H1 (cell line): Measurements from ENCODE around the gene FCRL5. TPM values are rescaled to one million over a fixed set of nuclear protein-coding genes. Genes with fewer than 3 reads are reported as not detected.

ENCODE experiments used
- CTCF ChIA-PET: fragments of 300-600 bp; sonication (Branson Sonifier 250); formaldehyde crosslinking; loops from one replicate; lab custom pipeline; 2021; ENCODE audit not compliant: partially characterized antibody; lab: Charles Lee
- POLR2A ChIA-PET: fragments of 300-600 bp; sonication (Branson Sonifier 250); formaldehyde crosslinking; loops from one replicate; lab custom pipeline; 2021; ENCODE audit warnings: inconsistent platforms; ENCODE audit not compliant: partially characterized antibody; lab: Charles Lee
- DNase-seq, 2 experiments: peaks; one replicate each; pipeline versions ENCODE4 v3.0.0 to v3.0.0-alpha.2; 2010 to 2022; ENCODE audit warnings: low spot score in 2 of 2, low read depth in 1 of 2, mixed read lengths in 1 of 2
- FAIRE-seq: peaks from 2 replicates; lab custom pipeline; 2011; peaks lifted over from hg19 to GRCh38; lab: Jason Lieb, UNC
- H2AFZ ChIP-seq: 2 replicates; pipeline ENCODE4 v1.8.1; 2012; ENCODE audit warnings: low read length, inconsistent platforms
- H2AK5ac ChIP-seq: 2 replicates; pipeline ENCODE4 v1.6.1; 2013; ENCODE audit warnings: low read depth, low read length
- H2BK120ac ChIP-seq: replicated peaks from 2 replicates; pipeline ENCODE3; 2013; ENCODE audit warnings: low read depth, low read length, inconsistent platforms
- H2BK12ac ChIP-seq: 2 replicates; pipeline ENCODE4 v1.6.1; 2013; ENCODE audit warnings: low read depth, low read length
- H2BK15ac ChIP-seq: 2 replicates; pipeline ENCODE4 v1.6.1; 2013; ENCODE audit warnings: low read length
- H2BK20ac ChIP-seq: 2 replicates; pipeline ENCODE4 v1.6.1; 2013; ENCODE audit warnings: low read length
- H2BK5ac ChIP-seq: 2 replicates; pipeline ENCODE4 v1.6.1; 2013; ENCODE audit warnings: low read depth, low read length
- H3K14ac ChIP-seq: 2 replicates; pipeline ENCODE4 v1.6.1; 2013; ENCODE audit warnings: inconsistent platforms; ENCODE audit not compliant: insufficient read length
- H3K18ac ChIP-seq: 2 replicates; pipeline ENCODE4 v1.6.1; 2013; ENCODE audit warnings: low read length; ENCODE audit errors: extremely low read depth
- H3K23ac ChIP-seq: 2 replicates; pipeline ENCODE4 v1.6.1; 2013; ENCODE audit warnings: inconsistent platforms; ENCODE audit not compliant: insufficient read length
- H3K23me2 ChIP-seq: 2 replicates; pipeline ENCODE4 v1.6.1; 2013; ENCODE audit warnings: low read depth, low read length
- H3K27ac ChIP-seq: 2 replicates; pipeline ENCODE4 v1.6.1; 2011; ENCODE audit warnings: low read depth, low read length, inconsistent platforms
- H3K27me3 ChIP-seq, 4 experiments: replicated peaks in 1 of 4; 1 replicate in 1 of 4; 2 replicates in 3 of 4; pipeline versions ENCODE4 v1.6.1 to v1.8.1; 2011 to 2013; ENCODE audit warnings: low read length in 3 of 4, mild to moderate bottlenecking in 3 of 4, inconsistent platforms in 2 of 4, mixed read lengths in 2 of 4, moderate library complexity in 1 of 4; ENCODE audit not compliant: control insufficient read depth in 3 of 4, insufficient read depth in 3 of 4; ENCODE audit errors: extremely low read depth in 1 of 4
- H3K36me3 ChIP-seq, 4 experiments: 2 replicates each; pipeline versions ENCODE4 v1.6.1 to v1.8.1; 2011 to 2013; ENCODE audit warnings: mild to moderate bottlenecking in 4 of 4, low read length in 3 of 4, moderate library complexity in 2 of 4, control low read depth in 1 of 4, inconsistent platforms in 1 of 4; ENCODE audit not compliant: insufficient read depth in 4 of 4, control insufficient read depth in 2 of 4
- H3K4ac ChIP-seq: replicated peaks from 2 replicates; pipeline ENCODE3; 2013; ENCODE audit warnings: low read length, low read depth, mixed read lengths, inconsistent platforms; ENCODE audit not compliant: insufficient read length
- H3K4me1 ChIP-seq, 4 experiments: replicated peaks in 1 of 4; 1 replicate in 1 of 4; 2 replicates in 3 of 4; pipeline versions ENCODE4 v1.6.1 to v1.8.1; 2011 to 2013; ENCODE audit warnings: low read length in 3 of 4, inconsistent platforms in 2 of 4, mixed read lengths in 1 of 4; ENCODE audit not compliant: insufficient read depth in 4 of 4, control insufficient read depth in 3 of 4
- H3K4me2 ChIP-seq, 2 experiments: 2 replicates each; pipeline versions ENCODE4 v1.6.1 to v1.8.1; 2011 to 2013; ENCODE audit warnings: low read depth in 2 of 2, low read length in 2 of 2, control low read depth in 1 of 2, inconsistent platforms in 1 of 2, mild to moderate bottlenecking in 1 of 2; ENCODE audit not compliant: insufficient read depth in 1 of 2
- H3K4me3 ChIP-seq, 4 experiments: fragments of 200-600, 300-600 bp in 1 of 4; sonication (generic), shearing (Covaris generic), sonication (Bioruptor Twin) in 1 of 4; 2 replicates each; pipeline versions ENCODE4 v1.5.1 to v1.8.1; 2011 to 2016; ENCODE audit warnings: low read length in 4 of 4, low read depth in 3 of 4, control low read depth in 2 of 4, inconsistent platforms in 2 of 4, mild to moderate bottlenecking in 2 of 4, mixed read lengths in 1 of 4, moderate library complexity in 1 of 4; ENCODE audit not compliant: insufficient read depth in 2 of 4; ENCODE audit errors: extremely low read depth in 1 of 4
- H3K56ac ChIP-seq: replicated peaks from 2 replicates; pipeline ENCODE3; 2013; ENCODE audit warnings: low read depth, mild to moderate bottlenecking, mixed read lengths, low read length, inconsistent platforms; ENCODE audit not compliant: insufficient read length
- H3K79me1 ChIP-seq: 2 replicates; pipeline ENCODE4 v1.6.1; 2013; ENCODE audit warnings: low read depth, low read length, control low read depth
- H3K79me2 ChIP-seq, 2 experiments: 2 replicates each; pipeline versions ENCODE4 v1.6.1 to v1.8.1; 2012 to 2013; ENCODE audit warnings: low read length in 2 of 2, mild to moderate bottlenecking in 2 of 2, inconsistent platforms in 1 of 2; ENCODE audit not compliant: insufficient read depth in 2 of 2, control insufficient read depth in 1 of 2
- H3K9ac ChIP-seq, 4 experiments: replicated peaks in 1 of 4; 1 replicate in 1 of 4; 2 replicates in 3 of 4; pipeline versions ENCODE4 v1.6.1 to v1.8.1; 2011 to 2013; ENCODE audit warnings: low read depth in 3 of 4, low read length in 3 of 4, control low read depth in 2 of 4, mild to moderate bottlenecking in 2 of 4, moderate library complexity in 2 of 4, inconsistent platforms in 1 of 4; ENCODE audit errors: extremely low read depth in 1 of 4
- H3K9me3 ChIP-seq, 2 experiments: 2 replicates each; pipeline versions ENCODE4 v1.6.1 to v1.8.1; 2012 to 2013; ENCODE audit warnings: mild to moderate bottlenecking in 2 of 2, moderate library complexity in 2 of 2, control low read depth in 1 of 2, inconsistent platforms in 1 of 2, low read depth in 1 of 2, low read length in 1 of 2, mixed read lengths in 1 of 2; ENCODE audit not compliant: insufficient read depth in 2 of 2
- H4K20me1 ChIP-seq, 2 experiments: replicated peaks in 1 of 2; 2 replicates each; pipeline versions ENCODE3 to v1.8.1; 2011 to 2013; ENCODE audit warnings: inconsistent platforms in 2 of 2, low read length in 2 of 2, mild to moderate bottlenecking in 1 of 2; ENCODE audit not compliant: insufficient read depth in 2 of 2, control insufficient read depth in 1 of 2
- H4K5ac ChIP-seq: 2 replicates; pipeline ENCODE4 v1.6.1; 2013; ENCODE audit warnings: low read length, low read depth, mixed read lengths, inconsistent platforms; ENCODE audit not compliant: insufficient read length
- H4K8ac ChIP-seq: 2 replicates; pipeline ENCODE4 v1.8.0; 2013; ENCODE audit warnings: mild to moderate bottlenecking, moderate library complexity, low read length, inconsistent platforms; ENCODE audit not compliant: insufficient read depth; ENCODE audit errors: extremely low read depth
- H4K91ac ChIP-seq: replicated peaks from 2 replicates; pipeline ENCODE3; 2013; ENCODE audit warnings: low read length, mixed read lengths, inconsistent platforms; ENCODE audit not compliant: insufficient read length
- POLR2A ChIP-seq, 2 experiments: IDR thresholded peaks; 1 replicate in 1 of 2; 2 replicates in 1 of 2; pipeline ENCODE4 v1.6.1; 2011; ENCODE audit warnings: low read depth in 2 of 2, low read length in 2 of 2, mild to moderate bottlenecking in 2 of 2; ENCODE audit errors: control extremely low read depth in 1 of 2
- YY1 ChIP-seq: IDR thresholded peaks from 2 replicates; pipeline ENCODE4 v1.6.1; 2011; ENCODE audit warnings: low read depth, mild to moderate bottlenecking, low read length
- WGBS, 2 experiments: shearing (Covaris generic) in 1 of 2; methylation state at CpG; one replicate each; pipeline versions ENCODE4 v1.1.6 to v1.1.7; 2013 to 2015; ENCODE audit warnings: low lambda C conversion rate in 2 of 2, mixed read lengths in 2 of 2, inconsistent platforms in 1 of 2, low coverage in 1 of 2, missing lambda C conversion rate in 1 of 2; ENCODE audit not compliant: insufficient replicate concordance in 2 of 2, insufficient coverage in 1 of 2, insufficient read length in 1 of 2; ENCODE audit errors: extremely low coverage in 1 of 2, missing lambda C conversion rate in 1 of 2; 5-methylcytosine and 5-hydroxymethylcytosine counted together
- polyA plus RNA-seq, 7 experiments: library from polyadenylated mRNA; depleted of rRNA in 3 of 7; stranded (reverse) in 5 of 7; unstranded in 2 of 7; fragments of >200 nt in 5 of 7; fragments of 200-250 nt in 2 of 7; gene quantifications; 1 replicate in 5 of 7; 2 replicates in 1 of 7; 4 replicates in 1 of 7; pipeline versions ENCODE4 v1.2.1 to v1.2.3, GENCODE V29; 2011 to 2013; ENCODE audit warnings: missing spikeins in 2 of 7, mixed read lengths in 2 of 7
- total RNA-seq: library from RNA; stranded (reverse); fragmentation: NEBNext Ultra II Directional; extraction: Animal tissue kit (Norgen Biotek cat#: 25700); gene quantifications from 2 replicates; pipeline ENCODE4 v1.2.1, GENCODE V29; 2021

FCRL5 gene
- total and polyA plus RNA-seq, 2 of the 8 experiments (the other 6 are each of a cell fraction or from before 2014, with no cell fraction given): 1.0 to 2.6 TPM

DNA sequence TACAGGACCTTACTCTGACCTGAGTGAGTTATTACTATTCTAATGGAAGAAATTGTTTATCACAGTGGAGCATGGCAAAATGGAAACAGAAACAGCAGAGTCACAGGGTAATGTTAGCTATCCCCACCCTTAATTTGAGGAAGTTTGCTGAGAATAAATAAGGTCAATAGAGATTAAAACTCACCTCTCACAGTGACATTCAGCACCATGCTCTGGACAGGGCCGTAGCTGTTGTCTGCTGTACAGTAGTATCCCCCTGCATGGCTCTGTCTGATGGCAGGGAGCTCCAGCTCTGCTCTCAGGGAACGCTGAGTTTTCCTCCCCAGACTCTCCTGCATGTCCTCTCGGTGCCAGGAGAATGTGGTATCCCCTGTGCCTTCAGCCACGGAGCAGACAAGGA, 33.7 kb upstream of the FCRL5 start:
- no peak overlapping the region for H3K4me3 ChIP-seq
- no peak overlapping the region for H2BK12ac ChIP-seq
- no peak overlapping the region for H3K56ac ChIP-seq
- no peaks in the 10 kb centered on the region for H3K79me1 ChIP-seq
- ChIA-PET CTCF (interaction anchor here (0.6 to 4.2 kb wide), 6 partner anchors 9 to 536 kb away, joined by 3 to 17 read pairs (median 4); no protein-coding TSS in a partner anchor), POLR2A (interaction anchor here (0.6 kb wide), 1 partner anchor 499 kb away, joined by 4 read pairs; no protein-coding TSS in a partner anchor)
- H4K20me1 ChIP-seq: no peaks in the 10 kb centered on the region
- no peaks in the 10 kb centered on the region for H3K79me2 ChIP-seq
- DNase-seq (no peak), FAIRE-seq (no peak)
- no peak overlapping the region for H3K4me2 ChIP-seq
- no peak overlapping the region for H4K5ac ChIP-seq
- no peak overlapping the region for H3K9ac ChIP-seq
- no peak overlapping the region for H2AK5ac ChIP-seq
- H3K18ac ChIP-seq: no peak overlapping the region
- no peaks in the 10 kb centered on the region; a peak in 1 of 7 replicates for H3K27me3 ChIP-seq
- H4K91ac ChIP-seq: no peak overlapping the region
- H2AFZ ChIP-seq: no peak overlapping the region
- no peak overlapping the region for H2BK15ac ChIP-seq
- H2BK5ac ChIP-seq: no peak overlapping the region
- H3K23ac ChIP-seq: no peak overlapping the region
- H3K4me1 ChIP-seq: peaks cover 0 to 4% (median 0%) of the 10 kb centered on the region in 4 experiments; a peak in 2 of 7 replicates
- no peak overlapping the region for H3K14ac ChIP-seq
- no peak overlapping the region for H4K8ac ChIP-seq
- H3K27ac ChIP-seq: no peak overlapping the region
- TF ChIP-seq YY1: 0 out of 2 replicates have a peak, but pooled peaks have one; percentile 6
- TF ChIP-seq POLR2A (IDR thresholded peaks at IDR 0.05; ENCODE audit: control extremely low read depth in 1 of 2, low read depth in 2 of 2, low read length in 2 of 2): no peak
- no peak overlapping the region for H2BK120ac ChIP-seq
- no peak overlapping the region for H2BK20ac ChIP-seq
- H3K23me2 ChIP-seq: no peaks in the 10 kb centered on the region; the same call in 1 of the 2 replicates
- no peaks in the 10 kb centered on the region for H3K9me3 ChIP-seq
- H3K36me3 ChIP-seq: no peaks in the 10 kb centered on the region
- H3K4ac ChIP-seq: no peak overlapping the region
- WGBS, 2 experiments: 85% methylated on average over 4 of the region's 4 CpGs; no CpG with 5 or more reads in 1 of the 2 experiments
